CD4-positive, alpha-beta T cell treated with Interleukin-10 for 1 hour (primary cell): Measurements from ENCODE around the gene MGAT5.

Experiments
- DNase-seq: peaks from one replicate; pipeline ENCODE4 v3.0.0-alpha.2; 2020

MGAT5 gene

DNA sequence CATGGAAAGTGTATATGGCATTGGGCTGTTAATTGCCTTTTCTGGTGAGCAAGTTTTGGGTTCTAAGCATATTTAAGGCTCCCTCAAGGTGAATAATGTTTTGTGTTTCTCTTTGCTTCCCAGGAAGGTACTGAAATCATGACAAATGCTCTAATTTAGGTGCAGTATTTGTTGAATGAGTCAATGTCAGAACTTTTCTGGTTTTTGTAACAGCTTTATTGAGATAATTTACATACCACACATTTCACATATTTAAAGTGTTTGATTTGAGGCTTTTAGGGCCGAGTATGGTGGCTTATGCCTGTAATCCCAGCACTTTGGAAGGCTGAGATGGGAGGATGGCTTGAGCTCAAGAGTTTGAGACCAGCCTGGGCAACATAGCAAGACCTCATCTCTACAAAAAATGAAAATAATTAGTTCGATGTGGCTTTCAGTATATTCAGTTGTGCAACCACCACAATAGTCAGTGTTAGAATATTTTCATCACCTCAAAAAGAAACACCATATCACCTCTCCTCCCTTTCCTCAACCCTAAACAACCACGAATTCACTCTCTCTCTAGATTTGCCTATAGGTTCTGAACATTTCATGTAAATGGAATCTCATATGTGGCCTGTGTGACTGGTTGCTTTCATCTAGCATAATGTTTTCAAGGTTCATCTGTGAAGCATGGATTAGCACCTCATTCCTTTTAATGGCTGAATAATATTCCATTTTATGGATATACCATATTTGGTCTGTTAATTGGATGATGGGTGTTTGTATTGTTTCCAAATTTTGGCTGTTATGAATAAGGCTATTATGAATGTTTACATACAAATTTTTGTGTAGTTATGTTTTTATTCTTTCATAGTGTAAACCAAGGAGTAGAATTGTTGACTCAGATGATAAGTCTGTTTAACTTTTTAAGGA is 54.9 kb downstream of the MGAT5 start:
- no peak for DNase-seq

DNA sequence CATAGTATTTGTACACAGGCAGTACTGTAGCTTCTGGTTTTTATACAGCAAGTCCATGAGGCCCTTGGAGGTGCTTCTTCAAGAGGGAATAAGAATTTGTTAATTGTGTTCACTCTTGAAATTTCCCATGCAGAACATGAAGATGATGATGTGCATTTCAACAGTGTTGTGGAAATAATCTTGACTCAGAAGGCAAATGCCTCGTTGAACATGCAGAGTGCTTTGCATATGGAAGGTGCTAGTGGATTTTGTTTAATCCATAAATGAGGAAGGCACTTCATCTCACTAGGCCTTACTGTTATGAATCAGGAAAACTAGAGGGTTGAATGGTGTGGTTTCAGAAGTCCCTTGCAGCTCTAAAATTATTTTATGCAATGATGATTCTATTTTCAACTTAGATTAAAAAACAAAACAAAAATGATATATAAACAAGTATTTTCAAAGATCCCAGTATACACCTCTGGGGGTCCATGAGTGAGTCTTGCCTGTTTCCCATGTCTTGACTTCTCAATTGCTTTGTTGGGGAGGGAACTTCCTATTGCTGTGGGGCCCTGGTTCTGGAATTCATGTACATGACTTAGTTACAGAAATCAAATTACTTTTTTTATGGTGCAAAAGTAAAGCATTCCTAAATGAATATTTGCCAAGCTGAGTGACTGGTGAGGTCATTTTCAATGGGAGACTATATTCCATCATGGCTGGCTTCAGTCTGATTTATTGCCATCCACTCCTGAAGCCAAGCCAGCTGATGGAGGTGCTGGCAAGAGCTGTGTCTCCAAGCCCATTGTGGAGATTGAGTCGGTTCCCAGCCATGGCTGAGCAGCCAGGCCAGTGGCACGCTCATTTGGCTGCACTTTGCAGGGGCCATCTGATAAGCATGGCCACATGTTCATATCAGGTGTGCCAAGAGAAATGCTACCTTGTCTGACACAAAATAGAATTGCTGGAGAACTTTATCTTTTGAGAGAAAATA is 56.5 kb downstream of the MGAT5 start:
- no peak for DNase-seq

DNA sequence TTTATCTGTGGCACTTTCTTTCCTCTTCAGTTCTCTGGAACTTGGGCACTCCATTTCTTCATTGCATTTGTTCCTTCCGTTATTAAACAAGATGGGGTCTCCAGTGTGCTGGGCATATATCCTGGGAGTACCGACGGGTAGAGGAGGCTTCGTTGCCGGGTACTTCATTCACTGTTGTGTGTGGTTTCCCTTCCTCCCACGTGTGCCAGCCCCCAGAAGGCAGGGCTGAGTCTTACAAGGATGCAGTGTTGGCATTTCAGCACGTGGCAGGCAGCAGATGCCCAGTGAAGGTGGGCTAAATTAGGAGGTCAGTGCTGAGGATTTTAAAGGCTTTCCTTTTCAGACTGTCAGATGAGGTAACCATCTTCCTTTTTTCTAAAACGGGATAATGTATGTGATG is 58.6 kb downstream of the MGAT5 start:
- DNase-seq = no peak

DNA sequence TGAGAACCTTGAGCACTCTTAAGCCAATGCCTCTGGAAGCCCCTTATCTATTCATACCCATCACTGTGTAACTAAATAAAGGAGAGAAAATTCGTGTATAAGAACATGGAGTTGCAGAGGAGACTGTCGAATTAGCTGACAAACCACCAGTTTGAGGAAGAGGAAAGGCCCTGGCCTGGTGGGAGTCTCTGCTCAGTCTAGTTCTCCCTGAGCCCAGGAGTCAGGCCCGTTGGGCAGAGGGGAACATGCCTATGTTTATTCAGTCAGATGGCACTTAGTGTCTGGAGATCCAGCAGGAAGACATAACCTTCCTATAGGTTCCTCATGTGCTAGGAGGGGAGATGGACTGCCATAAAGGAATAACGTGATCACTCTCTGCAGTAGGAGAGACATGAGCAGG is 60.3 kb downstream of the MGAT5 start:
- DNase-seq = no peak

DNA sequence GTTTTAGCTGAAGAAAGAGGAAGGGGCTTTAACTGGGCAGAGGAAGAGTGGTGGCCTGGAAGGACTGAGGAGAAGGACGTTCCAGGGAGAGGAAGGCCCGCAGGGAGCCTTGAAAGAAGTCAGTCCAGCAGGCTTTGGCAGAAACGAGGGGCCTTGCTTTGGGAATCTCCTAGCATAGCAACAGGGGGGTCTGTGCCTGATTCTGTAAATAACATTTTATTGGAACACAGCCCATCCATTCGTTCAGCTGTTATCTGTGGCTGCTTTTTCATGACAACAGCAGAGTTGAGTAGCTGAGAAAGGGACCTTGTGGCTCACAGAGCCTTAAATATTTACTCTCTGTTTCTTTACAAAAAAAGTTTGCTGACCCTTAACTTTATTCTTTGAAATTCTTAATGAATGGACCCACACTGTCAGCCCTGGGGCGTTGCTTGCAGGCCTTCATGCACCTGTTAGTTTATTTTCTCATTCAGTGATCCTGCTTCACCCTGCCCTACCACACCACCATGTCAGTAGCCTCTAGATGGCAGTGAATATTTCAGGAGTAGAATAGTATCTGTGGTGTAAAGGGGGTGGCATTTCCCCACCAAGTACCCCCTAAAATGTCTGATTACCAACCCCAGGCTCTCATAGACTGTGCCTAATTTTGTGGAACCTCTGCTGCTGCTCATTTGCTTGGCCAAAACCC is 61.0 kb downstream of the MGAT5 start:
- no peak for DNase-seq

DNA sequence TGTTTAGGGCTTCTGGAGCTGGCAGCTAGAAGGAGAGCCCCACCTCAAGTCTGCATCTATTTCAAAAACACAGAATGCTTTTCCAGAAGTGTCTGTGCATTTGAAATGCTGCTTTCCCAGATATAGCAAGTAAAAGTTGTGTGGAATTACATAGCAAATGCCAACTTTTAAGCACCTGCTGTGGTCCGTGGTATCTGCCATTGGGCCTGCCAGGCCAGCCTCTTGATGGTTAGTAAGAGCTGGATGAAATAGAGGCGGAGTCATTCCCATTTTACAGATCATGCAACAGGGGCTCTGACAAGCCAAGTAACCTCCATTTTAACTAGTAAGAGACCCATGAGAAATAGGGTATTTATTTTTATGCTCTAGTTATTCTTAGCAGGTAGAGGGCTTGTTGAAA is 61.6 kb downstream of the MGAT5 start:
- DNase-seq = no peak

DNA sequence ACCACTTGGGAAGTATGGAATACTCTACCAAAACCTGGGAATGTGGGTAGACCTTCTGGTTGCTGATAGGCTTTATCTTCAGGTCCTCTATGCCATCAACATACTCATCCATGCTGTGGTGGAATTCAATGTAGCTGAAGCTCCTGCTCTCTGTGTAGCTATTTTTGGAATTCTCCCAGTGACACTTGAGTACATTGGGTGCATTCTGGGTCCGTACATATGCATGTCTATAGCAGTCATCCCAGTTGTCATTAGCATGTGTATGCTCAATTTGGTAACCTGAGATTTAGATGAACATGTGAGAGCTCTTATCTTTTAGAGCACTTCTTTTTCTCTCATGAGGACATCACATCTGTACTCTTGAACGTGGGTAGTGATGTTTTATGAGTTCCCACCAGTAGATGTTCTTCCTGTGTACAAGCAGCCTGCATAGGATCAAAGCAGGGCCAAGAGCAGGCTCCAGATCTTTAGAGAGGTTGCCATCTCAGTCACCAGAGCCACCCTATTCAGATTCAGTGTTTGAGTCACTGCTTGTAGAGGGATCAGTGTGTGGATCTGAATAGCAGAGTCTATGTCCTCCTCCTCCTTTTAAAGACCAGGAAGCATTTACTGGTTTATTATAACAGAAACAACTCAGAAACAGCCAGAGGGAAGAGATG is 65.9 kb downstream of the MGAT5 start:
- DNase-seq = no peak

DNA sequence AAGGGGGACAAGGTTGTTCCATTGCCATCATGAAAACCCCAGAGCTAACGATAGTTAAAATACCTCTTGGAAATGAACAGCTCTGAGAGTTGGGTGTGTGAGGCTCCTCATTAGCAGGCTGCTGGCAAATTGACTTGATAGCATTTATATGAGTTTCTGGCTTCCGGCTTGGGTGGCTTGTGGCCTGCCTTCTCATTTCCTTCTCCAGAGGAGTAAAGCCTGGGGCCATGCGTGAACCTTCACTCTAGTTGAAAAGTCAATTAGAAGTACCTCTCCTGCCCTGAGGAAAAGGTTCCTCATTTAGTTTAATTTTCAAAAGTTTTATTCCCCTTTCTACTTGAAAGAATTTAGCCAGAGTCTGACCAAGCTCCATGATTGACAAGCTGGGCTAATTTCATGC is 67.1 kb downstream of the MGAT5 start:
- peak; percentile 49 for DNase-seq

DNA sequence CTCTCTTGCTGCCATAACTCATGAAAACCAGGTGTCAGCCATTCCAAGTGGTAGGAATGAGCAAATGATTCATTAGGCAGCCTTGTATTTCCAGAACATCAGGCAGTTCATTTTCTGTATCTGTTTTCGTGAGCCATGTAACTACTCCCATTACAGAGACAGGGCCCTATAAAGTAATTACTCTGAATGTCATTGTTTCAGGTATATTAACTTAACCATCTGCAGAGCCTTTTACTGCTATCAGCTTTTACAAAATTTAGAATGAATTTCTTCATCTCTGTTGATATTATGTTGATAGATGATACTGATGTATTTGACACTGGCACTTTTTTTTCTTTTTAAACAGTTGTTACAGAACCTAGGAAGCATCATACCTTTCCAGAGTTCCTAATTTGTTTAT is 69.9 kb downstream of the MGAT5 start:
- DNase-seq = no peak

DNA sequence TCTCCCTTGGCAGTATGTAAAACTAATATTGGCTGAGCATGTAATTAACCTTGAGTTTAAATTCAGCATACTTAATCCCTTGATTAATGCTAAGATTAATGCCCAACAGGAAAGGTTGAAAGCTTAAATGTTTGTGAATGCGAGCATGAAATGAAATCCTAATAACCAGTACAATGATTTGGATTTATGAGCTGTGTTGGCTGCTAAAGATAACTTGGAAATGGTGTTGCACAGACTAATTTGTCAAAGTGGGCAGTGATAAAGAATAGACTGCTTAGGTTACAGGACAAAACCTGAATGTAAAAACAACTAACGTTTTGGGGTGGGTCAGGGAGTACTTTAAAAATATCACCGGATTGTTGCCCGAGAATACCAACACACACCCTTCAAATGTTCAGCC is 70.6 kb downstream of the MGAT5 start:
- no peak for DNase-seq

DNA sequence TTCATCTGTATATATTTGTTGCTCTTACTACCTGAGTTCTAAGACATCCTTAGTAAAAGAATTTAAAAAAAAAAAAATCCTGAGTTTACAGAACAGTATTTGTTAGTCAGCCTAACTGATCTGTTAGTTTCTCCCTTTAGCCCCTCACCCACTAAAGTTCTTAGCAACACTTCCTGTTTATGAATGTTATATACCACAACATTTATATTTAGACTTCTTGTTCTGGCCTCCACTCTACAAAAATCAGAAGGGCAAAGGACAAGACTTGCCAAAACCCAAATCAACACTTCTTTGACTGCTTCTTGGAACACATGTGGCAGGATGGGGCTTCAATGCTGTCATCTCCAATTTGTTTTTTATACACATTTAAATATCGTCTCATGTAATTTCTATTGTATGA is 71.1 kb downstream of the MGAT5 start:
- DNase-seq = peak; percentile 62

DNA sequence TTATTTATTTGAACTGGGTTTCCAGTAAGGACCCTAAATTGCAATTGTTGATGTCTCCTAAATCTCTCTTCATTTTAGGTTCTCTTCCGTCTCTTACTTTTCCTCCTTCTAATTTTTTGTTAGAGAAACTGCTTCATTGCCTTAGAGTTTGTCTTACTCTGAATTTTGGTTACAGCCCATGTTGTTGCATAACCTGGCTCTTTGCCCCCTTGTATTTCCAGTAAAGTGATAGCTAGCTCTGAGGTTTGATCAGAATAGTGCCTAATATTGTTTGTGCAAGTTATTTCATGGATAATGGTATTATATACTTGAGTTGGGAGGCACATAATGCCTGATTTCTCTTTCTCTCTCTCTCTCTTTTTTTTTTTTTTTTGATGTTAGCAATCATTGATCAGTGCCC is 71.8 kb downstream of the MGAT5 start:
- DNase-seq = no peak

DNA sequence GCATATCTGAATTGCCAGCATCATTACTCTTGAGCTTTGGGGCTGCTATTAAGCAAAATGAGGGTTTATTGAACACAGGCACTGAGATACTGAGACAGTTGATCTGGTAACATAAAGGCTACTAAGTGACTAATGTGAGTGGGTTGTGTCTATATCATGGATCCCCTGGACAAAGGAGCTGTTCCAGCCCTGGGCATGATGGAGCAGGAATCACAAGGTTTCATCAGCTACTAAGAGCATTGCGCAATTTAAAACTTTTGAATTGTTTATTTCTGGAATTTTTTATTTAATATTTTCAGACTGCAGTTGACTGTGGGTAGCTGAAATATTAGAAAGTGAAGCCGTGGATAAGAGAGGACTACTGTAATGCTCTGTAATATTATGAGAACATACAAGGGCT is 73.5 kb downstream of the MGAT5 start:
- no peak for DNase-seq

DNA sequence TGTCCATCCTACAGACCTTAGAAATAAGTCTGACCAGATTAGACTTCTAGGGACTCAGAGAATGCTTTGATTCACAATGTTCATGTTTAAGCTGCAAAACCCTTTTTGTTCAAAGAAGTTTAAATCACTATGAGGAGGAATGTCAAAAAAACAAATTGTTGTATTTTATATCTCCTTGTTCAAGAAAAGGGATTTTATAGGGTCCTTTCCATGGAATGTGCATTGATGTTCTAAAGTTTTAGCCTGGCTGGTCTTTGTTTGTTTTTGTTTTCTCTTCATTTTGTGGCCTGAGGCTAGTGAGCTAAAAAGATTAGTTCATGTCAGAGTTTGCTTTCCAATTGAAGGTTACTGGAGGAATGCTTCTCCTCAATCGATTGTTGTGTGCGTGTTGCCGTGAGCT is 77.2 kb downstream of the MGAT5 start:
- DNase-seq = no peak

DNA sequence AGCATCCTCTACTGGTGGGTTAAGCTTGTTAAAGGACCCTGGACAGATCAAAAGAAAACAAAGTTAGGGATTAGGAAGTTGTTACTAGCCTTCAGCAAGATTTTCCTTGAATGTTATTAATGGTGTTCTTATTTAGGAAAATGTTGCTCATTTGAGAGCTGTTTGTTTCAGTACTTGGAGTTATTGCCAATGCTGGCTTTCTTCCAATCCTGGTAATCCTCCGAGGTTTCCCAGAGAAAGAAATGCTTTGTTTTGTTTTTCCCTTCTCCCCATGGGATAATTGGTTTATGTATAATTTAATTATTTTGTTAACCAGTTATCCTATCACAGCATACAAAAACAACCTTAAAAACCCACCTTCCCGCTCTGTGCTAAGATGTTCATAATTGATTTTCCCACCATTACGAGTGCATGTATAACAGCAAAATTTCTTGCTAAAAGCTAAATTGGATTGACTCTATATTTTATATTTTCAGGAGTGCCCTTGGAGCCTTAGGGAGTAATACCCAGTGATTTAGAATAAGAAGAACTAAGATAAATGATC is 79.8 kb downstream of the MGAT5 start:
- no peak for DNase-seq

DNA sequence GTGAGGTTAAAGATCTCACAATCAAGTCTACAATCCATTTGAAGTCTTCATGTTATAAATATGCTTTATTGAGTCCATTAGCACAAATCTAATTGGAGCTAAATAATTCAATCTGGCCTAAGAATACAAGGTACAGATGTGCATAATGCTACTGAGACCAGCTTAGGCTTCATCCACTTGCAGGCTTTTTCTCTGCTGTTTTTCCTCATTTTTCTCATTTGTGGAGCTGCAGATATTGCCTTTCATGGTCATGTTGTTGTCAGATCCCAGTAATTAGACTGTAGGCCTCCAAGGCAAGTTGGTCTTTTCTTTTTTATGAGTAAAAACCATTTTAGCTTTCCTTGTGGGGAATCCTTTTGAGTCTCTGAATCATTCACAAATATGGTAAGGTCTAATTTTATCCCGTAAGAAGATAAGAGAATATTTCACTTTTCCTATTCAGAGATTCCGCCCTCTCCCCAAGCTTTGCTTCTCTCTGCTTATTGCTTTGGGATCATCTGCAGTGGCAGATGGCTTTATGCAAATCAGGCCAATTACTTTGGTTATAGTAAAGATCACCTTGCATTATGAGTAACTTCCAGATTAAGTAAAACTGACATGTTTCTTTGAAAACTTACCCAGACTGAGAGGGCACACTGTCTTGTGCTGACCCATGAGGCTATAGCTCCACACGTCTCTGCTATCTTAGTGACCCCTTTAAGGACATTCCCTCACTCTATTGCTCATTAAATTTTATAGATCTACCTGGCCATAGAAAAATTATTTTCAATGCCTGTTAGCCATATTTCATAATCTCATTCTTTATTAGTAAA is 80.9 kb downstream of the MGAT5 start:
- no peak for DNase-seq

DNA sequence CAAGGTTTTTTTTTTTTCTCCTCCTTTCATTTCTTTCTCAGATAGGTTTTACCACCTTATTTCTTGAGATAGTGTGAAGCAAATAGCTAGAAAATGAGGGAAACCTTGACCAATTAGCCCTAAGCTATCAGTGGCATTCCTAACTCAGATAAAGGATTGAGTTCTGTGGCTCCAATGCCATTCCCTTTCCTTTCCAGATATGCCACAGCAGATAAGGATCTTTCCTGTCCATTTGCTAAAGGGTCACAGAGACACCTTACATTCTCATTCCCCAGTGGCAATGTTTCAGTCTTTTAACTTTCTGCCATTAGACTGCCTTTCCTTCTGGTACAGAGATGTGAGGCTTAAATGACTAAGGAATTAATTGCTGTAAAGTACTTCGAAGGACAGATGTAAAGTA is 81.7 kb downstream of the MGAT5 start:
- no peak for DNase-seq

DNA sequence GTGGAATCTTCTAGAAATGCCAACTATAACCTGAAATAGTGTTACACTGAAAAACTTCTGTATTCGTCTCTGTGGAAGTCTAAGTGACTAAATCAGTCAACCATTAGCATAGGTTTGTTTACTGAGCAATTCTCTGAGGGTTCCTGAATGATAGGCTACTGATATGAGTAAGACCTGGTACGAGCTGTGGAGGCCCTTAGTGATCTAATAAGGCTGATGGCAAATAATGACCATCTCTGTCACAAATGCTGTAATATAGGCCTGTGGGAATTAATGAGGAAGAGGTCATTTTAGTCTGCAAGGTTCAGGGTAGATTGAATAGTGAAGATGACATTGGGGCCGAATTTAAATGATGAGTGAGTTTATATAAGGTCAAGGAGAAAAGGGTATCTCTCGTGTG is 82.5 kb downstream of the MGAT5 start:
- DNase-seq = no peak

DNA sequence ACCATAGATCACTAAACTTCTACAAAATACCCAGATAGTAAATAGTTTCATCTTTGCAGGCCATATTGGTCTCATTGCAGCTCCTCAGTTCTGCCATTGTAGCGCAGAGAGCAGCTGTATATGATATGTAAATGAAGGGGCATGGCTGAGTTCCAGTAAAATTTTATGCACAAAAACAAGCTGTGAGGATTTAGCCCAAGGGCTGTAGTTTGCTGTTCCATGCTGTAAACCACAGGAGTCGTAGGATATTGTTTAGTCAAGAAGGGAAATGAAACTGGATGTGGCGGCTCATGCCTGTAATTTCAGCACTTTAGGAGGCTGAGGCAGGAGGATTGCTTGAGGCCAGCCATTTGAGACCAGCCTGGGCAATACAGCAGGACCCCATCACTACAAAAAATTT is 83.0 kb downstream of the MGAT5 start:
- no peak for DNase-seq

DNA sequence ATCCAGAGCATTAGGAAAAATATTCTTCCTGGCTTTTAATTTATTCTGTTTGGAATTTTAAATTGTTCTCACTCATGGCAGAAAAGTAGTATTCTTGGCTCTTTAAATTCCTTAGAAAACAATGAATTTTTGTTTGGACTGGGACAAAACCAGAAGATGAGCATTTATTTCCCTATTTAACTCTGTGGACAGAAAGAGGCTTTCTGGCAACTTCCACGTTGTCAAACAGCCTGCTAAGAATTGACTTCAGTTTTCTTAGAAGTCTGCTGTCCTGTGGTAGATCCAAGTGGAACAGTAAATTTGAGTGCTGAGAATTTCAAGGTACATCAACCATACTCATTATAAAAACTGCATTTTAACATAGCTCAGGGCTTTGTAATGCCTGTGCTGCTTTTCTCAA is 83.8 kb downstream of the MGAT5 start:
- no peak for DNase-seq

DNA sequence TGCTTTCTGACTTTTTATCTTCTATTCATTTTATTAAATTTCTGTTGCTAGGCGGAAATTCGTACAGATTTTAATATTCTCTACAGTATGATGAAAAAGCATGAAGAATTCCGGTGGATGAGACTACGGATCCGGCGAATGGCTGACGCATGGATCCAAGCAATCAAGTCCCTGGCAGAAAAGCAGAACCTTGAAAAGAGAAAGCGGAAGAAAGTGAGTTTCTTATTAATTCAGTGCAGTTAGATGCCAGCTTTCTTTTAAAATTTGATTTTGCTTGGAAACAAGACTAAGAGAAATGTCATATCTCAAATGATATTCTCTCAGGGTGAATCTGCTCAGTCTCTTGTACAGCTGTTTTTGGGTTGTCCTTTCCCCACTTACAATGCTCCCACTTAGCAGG is 84.3 kb downstream of the MGAT5 start:
- no peak for DNase-seq

DNA sequence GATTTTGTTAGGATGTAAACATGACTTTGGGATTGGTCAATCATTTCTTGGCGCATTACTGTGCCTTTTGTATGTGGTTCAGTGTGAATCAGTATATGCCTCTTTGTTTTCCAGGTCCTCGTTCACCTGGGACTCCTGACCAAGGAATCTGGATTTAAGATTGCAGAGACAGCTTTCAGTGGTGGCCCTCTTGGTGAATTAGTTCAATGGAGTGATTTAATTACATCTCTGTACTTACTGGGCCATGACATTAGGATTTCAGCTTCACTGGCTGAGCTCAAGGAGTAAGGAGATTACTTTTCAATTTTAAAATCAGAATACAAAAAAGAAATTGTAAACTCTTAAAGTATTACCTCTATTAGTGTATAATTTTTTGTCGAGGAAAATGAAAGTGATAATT is 87.6 kb downstream of the MGAT5 start:
- DNase-seq = no peak
